HG03064 (cell line): Measurements from ENCODE around the gene SCFD2.
"Not testable (repeated sequence)": the region's sequence is repeated elsewhere in the genome, so short reads cannot be mapped to it uniquely, and the experiment has no call there.

Source experiments
- ATAC-seq: cut with Tn5 transposase; IDR thresholded peaks from one replicate; pipeline ENCODE4 v1.9.1; 2021; ENCODE audit warnings: low read depth; ENCODE audit not compliant: unreplicated experiment

Gene SCFD2

DNA sequence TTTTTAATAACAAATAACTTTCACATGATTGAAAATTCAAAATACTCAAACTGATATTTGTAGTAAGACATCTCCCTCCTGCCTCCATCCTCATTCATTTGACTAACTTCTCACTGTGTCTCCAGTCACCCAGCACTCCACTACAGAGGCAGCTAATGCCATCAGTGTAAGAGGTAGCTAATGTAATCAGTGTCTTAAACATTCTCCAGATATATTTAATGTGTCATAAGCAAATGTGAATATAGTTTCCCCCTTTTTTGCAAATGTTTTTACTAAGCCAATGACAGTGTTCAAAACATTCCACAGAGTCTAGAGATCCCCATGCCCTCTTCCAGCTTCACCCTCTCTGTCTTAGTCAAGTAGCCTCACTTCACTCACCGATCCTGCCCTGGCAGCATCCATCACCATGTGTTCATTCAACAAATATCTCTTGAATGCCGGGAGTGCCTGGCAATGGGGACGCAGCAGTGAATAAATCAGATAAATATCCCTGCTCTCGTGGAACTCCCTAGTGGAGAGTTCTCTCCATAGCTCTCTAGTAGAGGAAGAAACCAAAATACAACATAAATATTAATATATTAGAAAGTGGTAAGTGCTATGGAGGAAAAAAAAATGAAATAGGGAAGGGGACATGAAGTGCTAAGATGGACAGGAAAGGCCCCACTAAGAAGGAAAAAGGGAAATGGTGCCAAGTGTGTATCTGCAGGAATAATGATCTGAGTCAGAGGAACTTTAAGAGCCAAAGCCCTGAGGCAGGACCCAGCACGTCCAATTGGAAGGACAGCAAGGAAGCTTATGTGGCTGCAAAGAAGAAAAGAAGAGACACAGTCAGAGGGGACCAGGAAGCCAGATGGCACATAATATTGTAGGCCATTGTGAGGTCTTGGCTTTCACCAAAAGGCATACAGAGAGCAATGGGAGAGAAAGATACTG, 18.7 kb downstream of the SCFD2 start:
- ATAC-seq = no peak

DNA sequence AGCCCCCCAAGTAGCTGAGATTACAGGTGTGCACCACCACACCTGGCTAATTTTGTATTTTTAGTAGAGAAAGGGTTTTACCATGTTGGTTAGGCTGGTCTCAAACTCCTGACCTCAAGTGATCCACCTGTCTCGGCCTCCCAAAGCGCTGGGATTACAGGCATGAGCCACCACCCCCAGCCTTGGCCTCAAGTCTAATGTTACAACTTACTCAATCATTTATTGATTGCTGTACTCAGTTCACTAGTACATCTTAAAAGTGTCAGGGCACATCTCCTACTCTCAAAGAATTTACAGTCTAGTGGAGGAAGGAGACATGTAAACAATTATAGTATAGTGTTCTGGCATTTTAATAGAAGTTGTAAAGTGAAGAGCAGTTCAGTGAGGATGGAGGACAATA, 19.5 kb downstream of the SCFD2 start:
- ATAC-seq = not testable (repeated sequence)

DNA sequence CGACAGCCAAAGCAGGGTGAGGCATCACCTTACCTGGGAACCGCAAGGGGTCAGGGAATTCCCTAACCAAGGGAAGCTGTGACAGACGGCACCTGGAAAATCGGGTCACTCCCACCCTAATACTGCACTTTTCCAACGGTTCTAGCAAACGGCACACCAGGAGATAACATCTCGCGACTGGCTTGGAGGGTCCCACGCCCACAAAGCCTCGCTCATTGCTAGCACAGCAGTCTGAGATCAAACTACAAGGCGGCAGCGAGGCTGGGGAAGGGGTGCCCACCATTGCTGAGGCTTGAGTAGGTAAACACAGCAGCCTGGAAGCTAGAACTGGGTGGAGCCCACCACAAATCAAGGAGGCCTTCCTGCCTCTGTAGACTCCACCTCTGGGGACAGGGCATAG, 25.7 kb downstream of the SCFD2 start:
- not testable (repeated sequence) for ATAC-seq

- ATAC-seq = not testable (repeated sequence)
Measured at GRCh38 chr4:53334916-53335315, 30.9 kb downstream of the SCFD2 start.

DNA sequence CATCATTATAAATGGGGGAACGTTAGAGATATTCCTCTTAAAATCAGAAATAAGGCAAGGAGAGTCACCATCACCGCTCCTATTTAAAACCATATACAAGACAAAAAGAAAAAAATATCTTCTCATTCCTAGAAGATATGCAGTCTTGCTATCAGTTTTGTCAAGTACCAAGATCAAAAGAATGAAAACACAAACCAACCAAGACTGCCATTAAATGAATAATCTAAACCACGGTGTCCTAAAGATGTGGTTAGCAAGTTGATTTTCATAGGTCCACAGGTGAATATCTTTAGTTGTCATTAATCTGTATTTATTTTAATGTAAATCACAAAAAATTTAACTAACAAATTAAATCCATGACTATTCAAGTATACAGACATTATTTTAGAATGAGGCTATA, 39.3 kb downstream of the SCFD2 start:
- ATAC-seq = no peak

DNA sequence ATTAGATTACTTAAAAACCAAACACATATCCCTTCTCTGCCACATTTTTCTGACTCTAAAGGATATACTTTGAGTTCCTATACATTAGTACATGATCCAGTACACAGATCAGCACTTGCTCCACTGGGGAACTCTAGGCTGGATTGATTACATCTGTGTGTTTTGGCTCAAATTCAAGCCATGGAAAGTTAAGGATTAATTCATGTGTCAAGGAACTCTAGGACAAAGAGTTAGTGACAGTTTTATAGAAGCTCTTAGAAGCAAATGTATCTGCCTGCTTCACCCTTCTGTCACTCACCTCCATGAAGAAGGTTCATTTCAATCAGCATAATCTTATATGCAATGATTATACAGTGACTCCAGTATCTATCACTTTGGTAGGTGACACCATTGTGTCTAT, 43.2 kb downstream of the SCFD2 start:
- no peak for ATAC-seq

DNA sequence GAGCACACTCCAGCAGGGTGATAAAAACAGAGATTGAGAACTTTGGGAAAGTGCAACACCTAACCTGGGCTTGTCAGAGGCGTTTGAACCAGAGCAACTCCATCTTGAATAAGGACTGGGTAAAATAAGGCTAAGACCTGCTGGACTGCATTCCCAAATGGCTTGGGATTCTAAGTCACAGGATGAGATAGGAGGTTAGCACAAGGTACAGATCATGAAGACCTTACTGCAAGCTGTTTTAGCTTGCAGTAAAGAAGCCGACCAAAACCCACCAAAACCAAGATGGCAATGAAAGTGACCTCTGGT, 43.9 kb downstream of the SCFD2 start:
- ATAC-seq = no peak

GRCh38 chr4:53321151-53321983, 44.5 kb downstream of the SCFD2 start:
- ATAC-seq = no peak

GRCh38 chr4:53315300-53315699, 50.6 kb downstream of the SCFD2 start:
- ATAC-seq = no peak

DNA sequence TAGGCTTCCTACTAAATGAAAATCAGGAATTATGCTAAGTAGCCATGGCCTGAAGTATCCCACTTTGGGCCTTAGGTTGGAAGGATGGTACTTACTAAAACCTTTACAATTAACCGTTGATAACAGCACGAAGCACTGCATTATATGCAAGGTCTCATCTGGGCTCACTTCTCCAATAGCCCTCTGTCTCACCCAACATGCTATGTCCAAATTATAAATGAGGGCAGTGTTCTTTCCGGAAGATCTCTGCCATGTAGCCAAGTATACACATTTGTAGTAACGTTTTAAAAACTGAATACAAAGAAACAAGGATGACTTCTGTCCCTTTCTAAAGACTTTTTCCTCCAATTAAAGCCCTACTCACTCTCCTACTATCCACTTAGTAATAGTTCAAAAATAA, 51.6 kb downstream of the SCFD2 start:
- no peak for ATAC-seq

DNA sequence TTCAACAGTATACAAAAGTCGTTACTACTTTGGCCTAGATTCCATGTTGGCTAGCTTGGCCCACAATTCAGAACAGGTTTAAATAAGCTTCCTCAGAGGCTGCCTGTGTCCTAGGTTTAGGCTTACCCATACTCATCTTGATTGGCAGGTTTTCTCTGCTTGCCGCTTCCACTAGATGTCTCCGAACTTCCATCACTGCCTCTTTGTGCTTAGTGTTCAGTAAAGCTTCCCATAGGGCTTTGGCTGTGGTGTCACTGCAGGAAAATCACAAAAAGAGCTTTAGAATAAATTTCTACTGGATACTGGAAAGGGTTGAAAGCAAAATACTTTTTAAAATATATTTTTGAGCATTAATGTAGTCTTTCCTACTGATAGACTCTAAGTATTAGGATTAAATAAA, 52.4 kb downstream of the SCFD2 start:
- ATAC-seq = no peak

DNA sequence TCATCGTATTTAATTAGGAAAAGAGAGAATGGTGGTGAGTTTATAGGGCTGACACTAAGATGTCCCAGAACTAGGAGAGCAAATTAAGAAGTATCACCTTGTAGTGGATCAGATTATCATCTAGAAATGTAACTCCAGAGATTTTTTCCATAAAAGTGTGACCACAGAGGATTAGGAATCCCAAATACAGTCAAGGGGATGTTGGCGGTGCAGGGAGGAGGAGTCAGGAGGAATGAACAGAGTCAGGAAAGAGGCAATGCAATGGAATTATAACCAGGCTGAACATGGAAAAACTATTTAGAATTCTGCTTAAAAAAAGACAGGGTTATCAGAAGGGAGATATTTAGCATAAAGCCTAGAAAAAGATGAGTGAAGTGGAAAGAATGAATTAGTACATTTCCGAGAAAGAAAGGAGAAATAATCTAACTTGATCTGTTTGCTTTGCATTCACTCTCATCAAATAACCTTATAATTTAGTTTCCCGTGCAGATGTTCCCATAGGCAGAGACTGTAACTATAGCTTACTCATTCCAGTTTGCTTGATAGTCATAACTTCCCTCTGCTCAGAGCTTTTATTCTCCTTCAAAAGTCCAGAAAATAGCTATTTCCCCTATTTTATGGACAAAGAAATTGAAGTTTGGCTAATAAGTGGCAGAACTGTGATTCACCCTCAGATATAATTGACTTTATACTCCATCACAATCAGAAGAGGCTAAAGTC, 56.4 kb downstream of the SCFD2 start:
- ATAC-seq = no peak

DNA sequence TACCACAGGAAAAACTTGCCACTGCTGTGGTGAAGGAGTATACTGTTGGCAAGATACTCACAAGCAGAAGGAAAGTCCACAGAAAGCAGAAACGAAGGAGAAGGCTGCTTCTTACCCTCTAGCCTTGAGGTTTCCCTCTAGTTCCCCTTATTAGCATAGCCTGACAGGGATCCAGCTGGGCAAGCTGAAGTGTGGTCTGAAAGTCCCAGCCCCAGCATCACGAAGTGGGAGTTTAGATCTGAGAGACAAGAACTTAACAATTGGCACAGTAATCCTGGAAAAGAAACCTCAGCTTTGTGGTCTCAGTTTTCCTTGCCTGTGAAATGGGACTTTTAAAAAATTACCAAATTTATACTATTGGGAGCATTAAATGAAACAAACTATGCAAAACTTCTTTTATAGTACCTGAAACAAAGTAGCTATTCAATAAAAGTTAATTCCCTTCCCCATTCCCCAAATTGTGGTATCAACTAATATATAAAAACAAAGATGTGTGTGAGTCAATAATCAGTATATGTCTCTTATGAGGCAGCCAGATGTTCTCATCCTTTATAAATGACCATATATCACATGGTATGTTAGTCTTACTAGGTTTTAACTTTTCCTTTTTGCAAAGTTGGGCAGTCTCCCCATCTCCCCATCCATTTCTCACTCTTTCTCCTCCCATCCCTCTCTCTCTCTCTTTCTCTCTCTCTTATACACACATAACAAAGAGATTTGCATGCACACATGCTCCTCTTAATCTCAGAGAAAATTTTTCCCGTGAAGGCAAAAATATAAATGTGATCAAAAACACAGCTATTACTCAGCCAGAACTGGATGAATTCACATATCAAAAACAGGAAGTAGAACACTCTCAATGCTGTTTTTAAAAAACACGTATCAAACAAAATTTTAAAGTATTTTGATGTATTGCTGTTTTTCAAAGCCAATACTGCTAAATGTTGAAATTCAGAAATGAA, 57.8 kb downstream of the SCFD2 start:
- no peak for ATAC-seq

DNA sequence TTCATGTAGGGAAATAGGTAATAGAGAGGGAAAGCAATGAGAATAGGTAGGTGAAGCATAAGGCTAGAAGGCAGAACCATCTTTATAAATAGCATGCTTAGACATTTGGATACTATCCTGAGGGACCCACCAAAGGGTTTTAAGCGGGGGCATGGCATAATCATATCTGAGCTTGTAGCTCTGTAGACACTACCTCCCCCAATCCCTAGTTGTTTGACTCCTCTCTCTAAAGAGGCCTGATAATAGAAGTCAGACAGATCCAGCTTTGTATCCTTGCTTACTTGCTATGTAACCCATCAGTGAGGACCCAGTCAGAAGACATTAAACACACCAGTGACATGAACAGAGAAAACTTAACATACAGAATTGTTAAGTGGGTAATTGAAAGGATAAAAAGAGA, 58.7 kb downstream of the SCFD2 start:
- ATAC-seq = no peak

DNA sequence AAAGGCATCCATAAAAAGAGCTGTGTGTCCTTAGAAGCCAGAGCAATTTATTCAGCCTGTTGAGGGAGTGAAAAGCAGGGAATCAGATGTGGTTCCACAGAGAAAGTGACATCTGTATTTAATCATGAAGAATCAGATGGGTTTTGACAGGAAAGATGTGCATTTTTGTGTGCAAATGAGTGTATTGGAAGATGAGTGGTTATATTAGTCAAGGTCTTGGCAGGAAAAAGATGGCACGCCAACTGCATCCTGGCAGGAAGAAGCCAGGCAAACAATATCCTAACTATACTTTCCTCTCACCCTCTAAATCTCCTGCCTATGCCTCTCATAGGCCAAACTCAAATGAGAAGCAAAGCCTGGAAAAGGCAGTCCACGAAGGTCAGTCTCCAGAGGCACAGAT, 59.1 kb downstream of the SCFD2 start:
- no peak for ATAC-seq

- not testable (repeated sequence) for ATAC-seq
Measured at GRCh38 chr4:53292209-53292608, 73.7 kb downstream of the SCFD2 start.

DNA sequence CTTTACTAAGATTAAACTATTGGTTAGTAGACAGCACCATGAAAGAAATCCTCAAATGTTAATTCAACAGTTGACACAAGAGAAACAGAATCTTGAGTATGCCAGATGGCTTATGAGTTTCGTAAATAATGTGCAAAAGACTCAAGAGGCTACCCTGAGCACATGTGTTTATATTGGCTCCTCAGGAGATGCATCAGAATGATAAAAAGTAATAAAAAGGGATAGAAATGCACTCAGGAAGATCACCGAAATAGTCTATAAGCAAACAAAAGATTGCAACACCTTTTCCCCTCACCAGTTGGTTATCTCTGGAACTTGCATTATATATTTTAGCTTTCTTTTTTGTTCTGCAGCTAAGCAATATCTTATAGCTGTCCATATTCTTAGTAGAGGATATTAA, 84.4 kb downstream of the SCFD2 start:
- no peak for ATAC-seq

DNA sequence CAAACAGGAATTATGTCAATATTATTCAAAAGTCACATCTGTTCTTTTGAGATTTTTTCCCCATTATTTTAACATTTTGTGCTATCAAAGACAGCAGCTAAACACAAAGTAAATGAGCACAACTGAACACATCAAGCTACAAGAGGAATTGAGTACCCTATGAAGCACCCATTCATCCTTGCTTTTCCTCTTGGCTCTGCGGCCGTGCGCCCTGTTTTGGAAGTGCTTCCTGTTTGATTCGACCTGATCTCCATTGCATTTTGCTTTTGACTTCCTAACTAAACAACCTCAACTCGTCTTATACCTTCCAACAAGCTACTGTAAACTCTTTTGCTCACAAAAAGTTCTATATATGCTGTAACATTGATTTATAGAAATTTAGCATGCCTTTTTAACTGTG, 85.0 kb downstream of the SCFD2 start:
- ATAC-seq = no peak

- ATAC-seq = no peak
Measured at GRCh38 chr4:53274609-53275268, 91.1 kb downstream of the SCFD2 start.

- ATAC-seq = no peak
Measured at GRCh38 chr4:53273726-53274125, 92.1 kb downstream of the SCFD2 start.
